ENCODE results near the gene IL17RD.

Gene IL17RD

GRCh38 chr3:57158813-57159738 is 6.1 kb downstream of the IL17RD start:
- peak; percentile 30 for DNase-seq

- DNase-seq, result no peak
These were observed 6.8 kb downstream of the IL17RD start for GRCh38 chr3:57158325-57158724.

GRCh38 chr3:57157545-57157944 is 7.6 kb downstream of the IL17RD start:
- no peak for DNase-seq

- DNase-seq, result no peak
These were observed 9.9 kb downstream of the IL17RD start for GRCh38 chr3:57155310-57155643.

- no peak for DNase-seq
These were observed 10.5 kb downstream of the IL17RD start for GRCh38 chr3:57154470-57155309.

- DNase-seq, result no peak
These were observed 12.7 kb downstream of the IL17RD start for GRCh38 chr3:57152151-57153143.

GRCh38 chr3:57151749-57152148 is 13.4 kb downstream of the IL17RD start:
- no peak for DNase-seq

GRCh38 chr3:57151021-57151449 is 14.1 kb downstream of the IL17RD start:
- DNase-seq, result no peak

- no peak for DNase-seq
These were observed 15.0 kb downstream of the IL17RD start for GRCh38 chr3:57150113-57150581.

- DNase-seq, result no peak
These were observed 18.1 kb downstream of the IL17RD start for GRCh38 chr3:57147071-57147470.

GRCh38 chr3:57145852-57146251 is 19.3 kb downstream of the IL17RD start:
- DNase-seq, result no peak

GRCh38 chr3:57144952-57145351 is 20.2 kb downstream of the IL17RD start:
- DNase-seq, result no peak

GRCh38 chr3:57143886-57144459 is 21.2 kb downstream of the IL17RD start:
- no peak for DNase-seq

- no peak for DNase-seq
These were observed 22.8 kb downstream of the IL17RD start for GRCh38 chr3:57142411-57142723.

GRCh38 chr3:57141719-57142410 is 23.3 kb downstream of the IL17RD start:
- DNase-seq, result no peak

- DNase-seq, result no peak
These were observed 24.3 kb downstream of the IL17RD start for GRCh38 chr3:57140894-57141293.

- no peak for DNase-seq
These were observed 29.0 kb downstream of the IL17RD start for GRCh38 chr3:57135964-57136719.

GRCh38 chr3:57133157-57133556 is 32.0 kb downstream of the IL17RD start:
- no peak for DNase-seq

- DNase-seq, result no peak
These were observed 32.5 kb downstream of the IL17RD start for GRCh38 chr3:57132674-57133073.

GRCh38 chr3:57131210-57131588 is 34.0 kb downstream of the IL17RD start:
- DNase-seq, result no peak

Measured in CD4-positive, alpha-beta T cell treated with Interleukin-10 for 1 hour (primary cell).